CD4-positive, alpha-beta T cell treated with Interleukin-17A for 4 hours (primary cell): Measurements from ENCODE around the gene ECM2.

Experiments used
- DNase-seq: peaks from one replicate; pipeline ENCODE4 v3.0.0-alpha.2; 2020; ENCODE audit warnings: mixed read lengths

Gene ECM2

DNA sequence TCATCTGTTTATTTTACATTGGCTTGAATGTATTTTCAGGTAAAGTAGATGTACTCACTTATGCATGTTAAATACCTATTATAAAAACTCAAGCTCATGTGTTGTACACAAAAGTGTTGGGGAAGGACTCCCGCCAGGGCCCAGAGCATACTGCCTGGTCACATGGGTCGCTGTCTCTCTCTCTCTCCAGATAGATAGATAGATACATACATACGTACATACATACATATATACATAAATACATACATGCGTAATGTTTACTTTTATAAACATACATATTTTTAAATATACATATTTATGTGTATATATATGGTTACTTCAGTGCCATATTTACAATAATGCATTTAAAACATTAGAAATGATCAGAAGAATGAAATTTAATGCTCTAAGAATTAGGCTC, 78.2 kb downstream of the ECM2 start:
- DNase-seq, result no peak

DNA sequence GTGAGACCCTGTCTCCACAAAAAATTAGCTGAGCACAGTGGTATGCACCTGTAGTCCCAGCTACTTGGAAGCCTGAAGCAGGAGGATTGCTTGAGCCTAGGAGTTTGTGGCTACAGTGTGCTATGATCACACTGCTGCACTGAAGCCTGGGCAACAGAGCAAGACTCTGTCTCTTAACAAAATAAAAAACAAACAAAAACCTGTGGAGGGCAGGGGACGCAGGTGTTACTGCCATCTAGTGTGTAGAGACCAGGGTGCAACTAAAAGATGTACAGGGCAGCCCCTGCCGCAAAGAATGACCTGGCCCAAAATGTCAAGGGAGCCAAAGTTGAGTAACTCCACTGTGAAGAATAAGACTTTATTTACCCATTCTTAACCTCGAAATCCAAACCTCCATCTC, 80.6 kb downstream of the ECM2 start:
- no peak for DNase-seq

DNA sequence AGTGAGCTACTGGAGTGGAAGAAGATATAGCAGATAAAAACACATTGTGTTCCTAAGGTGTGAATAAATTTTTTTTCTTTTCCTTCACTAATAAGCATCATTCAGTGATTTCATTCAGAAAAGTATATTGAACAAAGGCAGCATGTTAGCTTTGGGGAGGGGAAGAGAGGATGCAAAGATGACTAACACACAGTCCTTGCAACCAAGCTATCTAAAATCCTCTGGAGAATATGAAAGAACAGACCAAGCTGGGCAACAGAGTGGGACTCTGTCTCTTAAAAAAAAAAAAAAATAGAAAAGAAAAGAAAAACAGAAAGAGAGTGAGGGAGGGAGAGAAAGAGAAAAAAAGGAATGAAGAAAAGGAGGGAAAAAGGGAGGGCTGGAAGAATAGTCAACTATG, 89.3 kb downstream of the ECM2 start:
- DNase-seq, result no peak
